ENCODE data around the gene NFE2L2. TPM values are rescaled to one million over a fixed set of nuclear protein-coding genes. Genes with fewer than 3 reads are reported as not detected.
A peak's percentile ranks its signal among the peaks of the same experiment; 100 is the strongest.
"Not testable (repeated sequence)": the region's sequence is repeated elsewhere in the genome, so short reads cannot be mapped to it uniquely, and the experiment has no call there.

NFE2L2 gene
- total RNA-seq, 4 donors from 2014 or later, result 147 to 315 (median 189) TPM

GRCh38 chr2:177268187-177268871, 3.8 kb upstream of the NFE2L2 start:
- DNase-seq, result no peak
- intact Hi-C loops (cut with DNase I), result loop anchor here (10.0 kb wide), 1 partner anchor 104 kb away; no protein-coding TSS in a partner anchor
- TF ChIP-seq POLR2A (IDR thresholded peaks at IDR 0.05) (no peak), CTCF (IDR thresholded peaks at IDR 0.05) (no peak)
- Histone ChIP-seq H3K36me3 (no peaks in the 10 kb centered on the region), H3K27ac (peak overlapping the region; percentile 17 to 100 (median 98)), H3K9me3 (no peaks in the 10 kb centered on the region), H3K27me3 (no peaks in the 10 kb centered on the region), H3K4me1 (peaks cover 5 to 79% (median 21%) of the 10 kb centered on the region in 3 donors), H3K4me3 (no peak overlapping the region)
- WGBS, 2 donors, result 31 to 65% methylated on average over 8 of the region's 8 CpGs

DNA sequence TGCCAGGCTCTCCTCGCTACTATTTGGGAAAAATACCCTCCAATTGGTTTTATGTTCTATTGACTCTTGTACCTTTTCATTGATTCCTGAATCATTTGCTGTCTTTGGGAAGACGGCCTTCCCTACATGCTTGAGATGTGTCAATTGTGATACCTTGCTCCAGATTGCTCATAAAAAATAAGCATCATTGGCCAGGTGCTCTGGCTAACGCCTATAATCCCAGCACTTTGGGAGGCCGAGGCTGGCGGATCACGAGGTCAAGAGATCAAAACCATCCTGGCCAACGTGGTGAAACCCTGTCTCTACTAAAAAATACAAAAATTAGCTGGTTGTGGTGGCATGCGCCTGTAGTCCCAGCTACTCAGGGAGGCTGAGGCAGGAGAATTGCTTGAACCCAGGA, 2.4 kb upstream of the NFE2L2 start:
- Histone ChIP-seq H3K27ac (peak overlapping the region; percentile 98 to 100 (median 99)), H3K4me1 (peaks cover 5 to 69% (median 21%) of the 10 kb centered on the region in 3 donors)
- intact Hi-C loops (cut with DNase I), result loop anchor here (10.0 kb wide), 1 partner anchor 102 kb away; no protein-coding TSS in a partner anchor
- not testable (repeated sequence) for DNase-seq, H3K36me3 ChIP-seq, H3K27me3 ChIP-seq, H3K4me3 ChIP-seq, H3K9me3 ChIP-seq
- 62 to 63% methylated on average over 8 of the region's 8 CpGs for WGBS, 2 donors

- intact Hi-C loops (cut with DNase I), result loop anchor here (10.0 kb wide), 1 partner anchor 101 kb away; no protein-coding TSS in a partner anchor
- Histone ChIP-seq H3K4me3 (peak overlapping the region; percentile 71 to 99 (median 80)), H3K36me3 (no peaks in the 10 kb centered on the region), H3K27me3 (no peaks in the 10 kb centered on the region), H3K4me1 (peaks cover 5 to 68% (median 26%) of the 10 kb centered on the region in 3 donors), H3K27ac (peak overlapping the region; percentile 98 to 100 (median 99)), H3K9me3 (no peaks in the 10 kb centered on the region)
- WGBS, 2 donors, result 8 to 13% methylated on average over 4 of the region's 4 CpGs
- no peak for DNase-seq
- TF ChIP-seq CTCF (IDR thresholded peaks at IDR 0.05), result no peak
- TF ChIP-seq POLR2A (IDR thresholded peaks at IDR 0.05), result no peak
Observed at GRCh38 chr2:177265824-177266817, 1.6 kb upstream of the NFE2L2 start.

GRCh38 chr2:177264209-177264692, 276 bp downstream of the NFE2L2 start:
- no peak for DNase-seq
- no peaks in the 10 kb centered on the region for H3K36me3 ChIP-seq
- H3K4me1 ChIP-seq, result peaks cover 22 to 68% (median 34%) of the 10 kb centered on the region in 3 donors
- intact Hi-C loops (cut with DNase I), result loop anchor here (5.0 to 10.0 kb wide), 2 partner anchors 63 to 99 kb away; no protein-coding TSS in a partner anchor
- peak overlapping the region; percentile 98 to 100 (median 99) for H3K27ac ChIP-seq
- H3K9me3 ChIP-seq, result no peaks in the 10 kb centered on the region
- TF ChIP-seq POLR2A (IDR thresholded peaks at IDR 0.05) (no peak), CTCF (IDR thresholded peaks at IDR 0.05) (no peak)
- H3K4me3 ChIP-seq, result peak overlapping the region; percentile 71 to 99 (median 80)
- no peaks in the 10 kb centered on the region for H3K27me3 ChIP-seq
- WGBS, 2 donors, result no CpG with 5 or more reads among the region's 61 CpGs

DNA sequence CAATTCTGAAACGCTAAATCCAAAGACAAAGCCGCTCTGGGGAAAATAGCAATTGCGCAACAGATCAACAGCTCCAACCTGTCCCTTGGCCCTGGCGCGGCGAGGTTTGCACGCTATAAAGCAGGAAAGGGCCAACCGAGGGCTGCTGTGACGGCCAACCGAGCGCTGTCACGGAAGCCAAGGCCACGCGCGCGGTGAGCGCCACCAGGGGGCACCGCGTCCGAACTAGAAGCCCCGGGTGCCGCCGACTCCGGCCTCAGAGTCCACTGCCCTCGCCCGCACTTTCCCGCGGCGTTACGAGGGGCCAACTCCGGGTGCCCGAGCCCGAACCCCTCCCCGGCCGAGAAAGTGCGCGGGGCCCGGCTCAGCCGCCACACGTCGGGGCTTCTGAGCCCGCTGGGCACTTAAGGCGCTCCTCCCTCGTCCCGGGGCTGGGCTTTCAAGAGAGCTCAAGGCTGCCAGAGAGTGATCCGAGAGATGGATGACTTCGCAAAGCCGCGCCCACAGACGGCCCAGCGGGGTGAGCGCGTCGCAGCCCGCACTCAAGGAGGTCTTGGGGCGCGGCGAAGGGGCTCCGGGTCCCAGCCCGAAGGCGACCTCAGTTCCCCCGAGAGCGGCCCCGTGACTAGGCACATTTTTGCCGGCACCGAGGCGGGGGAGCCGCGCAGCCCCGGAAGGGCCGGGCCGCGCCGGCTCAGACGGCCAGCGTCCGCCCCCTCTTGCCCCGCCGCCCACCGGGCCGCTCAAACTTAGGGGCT, 897 bp downstream of the NFE2L2 start:
- TF ChIP-seq POLR2A (IDR thresholded peaks at IDR 0.05) (peak in 3 of 4 donors; percentile 54 to 80 (median 59)), CTCF (IDR thresholded peaks at IDR 0.05) (peak; percentile 74 to 95 (median 90))
- intact Hi-C loops (cut with DNase I), result loop anchor here (5.0 to 10.0 kb wide), 2 partner anchors 64 to 99 kb away; no protein-coding TSS in a partner anchor
- H3K27me3 ChIP-seq, result no peaks in the 10 kb centered on the region
- H3K27ac ChIP-seq, result peak overlapping the region; percentile 98 to 100 (median 99)
- peak; percentile 85 for DNase-seq
- H3K4me1 ChIP-seq, result peaks cover 27 to 68% (median 38%) of the 10 kb centered on the region in 3 donors
- H3K4me3 ChIP-seq, result peak overlapping the region; percentile 71 to 99 (median 80)
- no peaks in the 10 kb centered on the region for H3K36me3 ChIP-seq
- no peaks in the 10 kb centered on the region for H3K9me3 ChIP-seq
- WGBS, 2 donors, result 0% methylated on average over 9 to 13 of the region's 81 CpGs
